Endothelial cell (in vitro differentiated cells): ENCODE measurements around the gene STRADB. TPM values are rescaled to one million over a fixed set of nuclear protein-coding genes. Genes with fewer than 3 reads are reported as not detected.

Source experiments
- DNase-seq: peaks from one replicate; pipeline ENCODE4 v3.0.0; 2021; ENCODE audit warnings: low spot score
- H3K27ac Mint-ChIP-seq: one replicate; pipeline ENCODE4 v1.8.0; 2021; ENCODE audit warnings: mixed read lengths, inconsistent platforms; ENCODE audit not compliant: unreplicated experiment
- H3K27me3 Mint-ChIP-seq: one replicate; pipeline ENCODE4 v1.8.0; 2021; ENCODE audit warnings: mild to moderate bottlenecking, moderate library complexity, mixed read lengths, inconsistent platforms; ENCODE audit not compliant: unreplicated experiment
- H3K36me3 Mint-ChIP-seq: one replicate; pipeline ENCODE4 v1.8.0; 2021; ENCODE audit warnings: mild to moderate bottlenecking, low read depth, mixed read lengths, inconsistent platforms; ENCODE audit not compliant: unreplicated experiment
- H3K4me1 Mint-ChIP-seq: one replicate; pipeline ENCODE4 v1.8.0; 2021; ENCODE audit warnings: mild to moderate bottlenecking, mixed read lengths, inconsistent platforms; ENCODE audit not compliant: unreplicated experiment
- H3K4me3 Mint-ChIP-seq: one replicate; pipeline ENCODE4 v1.8.0; 2021; ENCODE audit warnings: mild to moderate bottlenecking, mixed read lengths, inconsistent platforms; ENCODE audit not compliant: unreplicated experiment
- H3K9me3 Mint-ChIP-seq: one replicate; pipeline ENCODE4 v1.8.0; 2021; ENCODE audit warnings: mixed read lengths, inconsistent platforms; ENCODE audit not compliant: unreplicated experiment
- CTCF ChIP-seq: fragments of 200-600 bp; sonication (generic); IDR thresholded peaks from one replicate; pipeline ENCODE4 v1.5.0; 2021; ENCODE audit warnings: antibody characterized with exemption; ENCODE audit not compliant: unreplicated experiment
- total RNA-seq: library from RNA; stranded (reverse); fragmentation: NEBNext Ultra II Directional; extraction: Animal tissue kit (Norgen Biotek cat#: 25700); gene quantifications from one replicate; pipeline ENCODE4 v1.2.1, GENCODE V29; 2021; ENCODE audit not compliant: unreplicated experiment

STRADB gene
- total RNA-seq, 1 donor from 2014 or later: 18.5 TPM

GRCh38 chr2:201440182-201440581, 11.4 kb upstream of the STRADB start:
- peaks cover 1% of the 10 kb centered on the region for H3K27me3 Mint-ChIP-seq
- H3K27ac Mint-ChIP-seq: no peak overlapping the region
- no peaks in the 10 kb centered on the region for H3K36me3 Mint-ChIP-seq
- DNase-seq: no peak
- H3K4me1 Mint-ChIP-seq: no peaks in the 10 kb centered on the region
- no peaks in the 10 kb centered on the region for H3K9me3 Mint-ChIP-seq
- TF ChIP-seq CTCF: no peak
- no peak overlapping the region for H3K4me3 Mint-ChIP-seq

GRCh38 chr2:201441409-201441808, 10.1 kb upstream of the STRADB start:
- peaks cover 3% of the 10 kb centered on the region for H3K4me1 Mint-ChIP-seq
- H3K27ac Mint-ChIP-seq: no peak overlapping the region
- no peak for DNase-seq
- H3K36me3 Mint-ChIP-seq: no peaks in the 10 kb centered on the region
- H3K9me3 Mint-ChIP-seq: no peaks in the 10 kb centered on the region
- no peak for TF ChIP-seq CTCF
- H3K27me3 Mint-ChIP-seq: peaks cover 1% of the 10 kb centered on the region
- no peak overlapping the region for H3K4me3 Mint-ChIP-seq

GRCh38 chr2:201444746-201445465, 6.6 kb upstream of the STRADB start:
- Mint-ChIP-seq H3K36me3 (no peaks in the 10 kb centered on the region), H3K27me3 (no peaks in the 10 kb centered on the region), H3K9me3 (no peaks in the 10 kb centered on the region), H3K27ac (no peak overlapping the region), H3K4me3 (no peak overlapping the region), H3K4me1 (peaks cover 4% of the 10 kb centered on the region)
- no peak for DNase-seq
- TF ChIP-seq CTCF: no peak

GRCh38 chr2:201447086-201447485, 4.5 kb upstream of the STRADB start:
- no peak overlapping the region for H3K27ac Mint-ChIP-seq
- H3K36me3 Mint-ChIP-seq: peaks cover 5% of the 10 kb centered on the region
- H3K9me3 Mint-ChIP-seq: no peaks in the 10 kb centered on the region
- DNase-seq: no peak
- no peak overlapping the region for H3K4me3 Mint-ChIP-seq
- TF ChIP-seq CTCF: no peak
- H3K4me1 Mint-ChIP-seq: peaks cover 10% of the 10 kb centered on the region
- H3K27me3 Mint-ChIP-seq: no peaks in the 10 kb centered on the region

- no peak for TF ChIP-seq CTCF
- no peaks in the 10 kb centered on the region for H3K9me3 Mint-ChIP-seq
- peaks cover 3% of the 10 kb centered on the region for H3K27me3 Mint-ChIP-seq
- H3K4me3 Mint-ChIP-seq: no peak overlapping the region
- no peak overlapping the region for H3K27ac Mint-ChIP-seq
- peaks cover 5% of the 10 kb centered on the region for H3K36me3 Mint-ChIP-seq
- no peak for DNase-seq
- H3K4me1 Mint-ChIP-seq: peaks cover 10% of the 10 kb centered on the region
Observed at GRCh38 chr2:201448061-201448460, 3.5 kb upstream of the STRADB start.
